Heart left ventricle (tissue), 16 donors: ENCODE measurements around the gene HGF. TPM values are rescaled to one million over a fixed set of nuclear protein-coding genes. Genes with fewer than 3 reads are reported as not detected.
"Not testable (repeated sequence)": the region's sequence is repeated elsewhere in the genome, so short reads cannot be mapped to it uniquely, and the experiment has no call there.

Experiments
- ATAC-seq, 4 donors: fragments of 200-7000 bp; cut with Tn5 transposase; one replicate each; pipeline ENCODE4 v1.9.1; 2020 to 2022; ENCODE audit warnings: moderate library complexity in 4 of 4, mild to moderate bottlenecking in 3 of 4, moderate number of reproducible peaks in 1 of 4
- DNase-seq, 5 donors: peaks; one replicate each; pipeline ENCODE4 v3.0.0-alpha.2; 2020
- H3K27ac ChIP-seq, 12 donors: fragments of 200-600 bp; sonication (generic) in 4 of 12; one replicate each; pipeline versions ENCODE4 v1.5.0 to v1.8.0; 2016 to 2022; ENCODE audit warnings: mild to moderate bottlenecking in 2 of 12
- H3K27me3 ChIP-seq, 9 donors: fragments of 200-600 bp; sonication (generic) in 2 of 9; one replicate each; pipeline versions ENCODE4 v1.5.1 to v1.8.0; 2016 to 2022; ENCODE audit warnings: mild to moderate bottlenecking in 3 of 9
- H3K36me3 ChIP-seq, 9 donors: fragments of 200-600 bp; sonication (generic) in 2 of 9; one replicate each; pipeline versions ENCODE4 v1.5.0 to v1.8.0; 2018 to 2022; ENCODE audit warnings: mild to moderate bottlenecking in 2 of 9
- H3K4me1 ChIP-seq, 12 donors: fragments of 200-600 bp; sonication (generic) in 4 of 12; one replicate each; pipeline versions ENCODE4 v1.5.0 to v1.8.0; 2016 to 2022; ENCODE audit warnings: mild to moderate bottlenecking in 3 of 12
- H3K4me3 ChIP-seq, 12 donors: fragments of 200-600 bp; sonication (generic) in 4 of 12; one replicate each; pipeline versions ENCODE4 v1.5.0 to v1.8.0; 2017 to 2022; ENCODE audit warnings: mild to moderate bottlenecking in 9 of 12, moderate library complexity in 4 of 12
- H3K9me3 ChIP-seq, 12 donors: fragments of 200-600 bp; sonication (generic) in 4 of 12; one replicate each; pipeline versions ENCODE4 v1.5.0 to v1.8.0; 2016 to 2022; ENCODE audit warnings: mild to moderate bottlenecking in 1 of 12
- CTCF ChIP-seq, 12 donors: fragments of 200-600 bp; sonication (generic) in 4 of 12; IDR thresholded peaks; one replicate each; pipeline versions ENCODE4 v1.5.0 to v1.8.0; 2018 to 2022; ENCODE audit warnings: antibody characterized with exemption in 12 of 12, mild to moderate bottlenecking in 5 of 12
- POLR2A ChIP-seq, 2 donors: fragments of 450-650 bp; IDR thresholded peaks; one replicate each; pipeline ENCODE4 v1.6.1; 2017; ENCODE audit warnings: antibody characterized with exemption in 2 of 2, mild to moderate bottlenecking in 2 of 2, moderate library complexity in 2 of 2
- WGBS, 4 donors: extraction: QIAGEN DNeasy Blood & Tissue Kit in 2 of 4; methylation state at CpG; one replicate each; pipeline versions ENCODE4 v1.1.5 to v1.1.7; 2013 to 2018; 5-methylcytosine and 5-hydroxymethylcytosine counted together
- intact Hi-C, 10 donors: fragments of 100-400 bp; cut with DNase I; formaldehyde crosslinking; loops; one replicate each; pipeline versions ENCODE4 v1.11.1 to v1.14.2; 2022
- polyA plus RNA-seq, 2 donors: library from polyadenylated mRNA; stranded (reverse); fragments of 200-250 nt; gene quantifications; one replicate each; pipeline ENCODE4 v1.2.3, GENCODE V29; 2013
- total RNA-seq, 9 donors: library from RNA; depleted of rRNA in 2 of 9; stranded (reverse); fragments of >200 nt in 2 of 9; fragmentation: NEBNext Ultra II Directional in 3 of 9; extraction: Animal tissue kit (Norgen Biotek cat#: 25700) in 3 of 9; gene quantifications; one replicate each; pipeline versions ENCODE4 v1.1.0 to v1.2.4, GENCODE V29; 2016 to 2023
- donor health status: ischemic (EF 13 %, LVEDD 7.1; RV severe dilation, severe dysfunction).
- donor health status: healthy with polysubstance abuse.
- donor health status: DM: no; HTN: yes; CAD: no.
- donor health status: DM: no; HTN: no; CAD: no.
- donor health status: ischemic (EF 25% LVEDD 6.9; RV normal size, moderate dysfunction).
- donor health status: ischemic (EF 25% LVEDD 5.7; RV mildly dilated, moderate dysfunction).
- donor health status: healthy.
- donor health status: DM: yes; HTN: yes; CAD: no.
- donor health status: ischemic (EF 35%, LVEDD 5.7; RV mildly dilated, moderate dysfunction).
- donor health status: nonischemic (EF 11% LVEDD 7.7; RV severe dilation, severe dysfunction).
- donor health status: DM: yes; HTN: yes; CAD: no.
- donor health status: PGD.
- donor health status: ischemic (EF 29% LVEDD 5.4; RV normal size, mild dysfunction).
- donor health status: nonischemic (EF 23%, LVEDD 6.1; RV moderate dilation, normal function).

Gene HGF
- total and polyA plus RNA-seq, 11 donors: 0.42 to 16.1 (median 3.3) TPM

- ATAC-seq: peak in 2 of 4 donors; percentile 64 to 72
- Histone ChIP-seq H3K27me3 (no peaks in the 10 kb centered on the region), H3K27ac (peak overlapping the region in 4 of 12 donors; percentile 18 to 86 (median 36)), H3K36me3 (no peaks in the 10 kb centered on the region), H3K4me3 (no peak overlapping the region), H3K4me1 (peaks cover 0 to 14% (median 0%) of the 10 kb centered on the region in 12 donors), H3K9me3 (peaks cover 0 to 5% (median 0%) of the 10 kb centered on the region in 12 donors)
- WGBS, 4 donors: 68 to 76% (median 71%) methylated on average over 6 of the region's 6 CpGs
- DNase-seq: no peak
- no peak for TF ChIP-seq CTCF (IDR thresholded peaks at IDR 0.05)
- TF ChIP-seq POLR2A (IDR thresholded peaks at IDR 0.05): no peak
- intact Hi-C loops: no loop called here
Observed at GRCh38 chr7:81810476-81811155, 40.8 kb upstream of the HGF start.

- H3K9me3 ChIP-seq, ATAC-seq: not testable (repeated sequence)
Observed at GRCh38 chr7:81808310-81808709, 38.5 kb upstream of the HGF start.

GRCh38 chr7:81803267-81803666 is 33.4 kb upstream of the HGF start:
- intact Hi-C loops: no loop called here
- 63 to 78% (median 68%) methylated on average over 5 of the region's 5 CpGs for WGBS, 4 donors

More at GRCh38 chr7:81808310-81808709, 38.5 kb upstream of the HGF start:
- H3K27me3 ChIP-seq, intact Hi-C loops, H3K4me3 ChIP-seq, H3K27ac ChIP-seq, DNase-seq, H3K36me3 ChIP-seq: not testable (repeated sequence)
- peaks cover 0 to 14% (median 0%) of the 10 kb centered on the region in 12 donors for H3K4me1 ChIP-seq

GRCh38 chr7:81802251-81802650 is 32.4 kb upstream of the HGF start:
- Histone ChIP-seq H3K36me3 (no peaks in the 10 kb centered on the region), H3K27ac (no peak overlapping the region), H3K4me3 (no peak overlapping the region), H3K4me1 (no peaks in the 10 kb centered on the region), H3K9me3 (no peaks in the 10 kb centered on the region), H3K27me3 (no peaks in the 10 kb centered on the region)
- whole genome bisulfite sequencing, 4 donors: 0 to 36% (median 0%) methylated on average over 1 of the region's 1 CpG
- DNase-seq (no peak), ATAC-seq (no peak)
- intact Hi-C loops: no loop called here
- TF ChIP-seq POLR2A (IDR thresholded peaks at IDR 0.05) (no peak), CTCF (IDR thresholded peaks at IDR 0.05) (no peak)

More at GRCh38 chr7:81803267-81803666, 33.4 kb upstream of the HGF start:
- Histone ChIP-seq H3K4me3 (no peak overlapping the region), H3K27ac (no peak overlapping the region), H3K36me3 (no peaks in the 10 kb centered on the region), H3K9me3 (peaks cover 0 to 2% (median 0%) of the 10 kb centered on the region in 12 donors), H3K4me1 (no peaks in the 10 kb centered on the region), H3K27me3 (no peaks in the 10 kb centered on the region)
- TF ChIP-seq CTCF (IDR thresholded peaks at IDR 0.05): no peak
- TF ChIP-seq POLR2A (IDR thresholded peaks at IDR 0.05): no peak
- ATAC-seq (no peak), DNase-seq (no peak)

- intact Hi-C loops: no loop called here
- 70 to 79% (median 73%) methylated on average over 5 of the region's 5 CpGs for WGBS, 4 donors
- H3K27me3 ChIP-seq: no peaks in the 10 kb centered on the region
- no peaks in the 10 kb centered on the region for H3K9me3 ChIP-seq
- no peak overlapping the region for H3K27ac ChIP-seq
- no peak for TF ChIP-seq CTCF (IDR thresholded peaks at IDR 0.05)
- TF ChIP-seq POLR2A (IDR thresholded peaks at IDR 0.05): no peak
- no peak overlapping the region for H3K4me3 ChIP-seq
- H3K36me3 ChIP-seq: no peaks in the 10 kb centered on the region
- ATAC-seq (peak; percentile 49 to 87 (median 61)), DNase-seq (no peak)
- H3K4me1 ChIP-seq: no peaks in the 10 kb centered on the region
Observed at GRCh38 chr7:81801532-81801931, 31.7 kb upstream of the HGF start.
